ENCODE measurements around the gene BLOC1S1. TPM values are rescaled to one million over a fixed set of nuclear protein-coding genes. Genes with fewer than 3 reads are reported as not detected.

BLOC1S1 gene
- polyA plus RNA-seq, 10 donors: 80.9 to 115 (median 99.5) TPM

Other genes starting within 250 kb of the BLOC1S1 start
- not detected for gene OR6C70, start 245.9 kb upstream of the BLOC1S1 start, polyA plus RNA-seq (ENCODE audit: insufficient read length in 10 of 10)
- not detected for gene OR6C68, start 223.7 kb upstream of the BLOC1S1 start, polyA plus RNA-seq (ENCODE audit: insufficient read length in 10 of 10)
- gene OR6C4, start 166.4 kb upstream of the BLOC1S1 start, polyA plus RNA-seq (ENCODE audit: insufficient read length in 10 of 10): not detected
- gene OR2AP1, start 143.6 kb upstream of the BLOC1S1 start, polyA plus RNA-seq (ENCODE audit: insufficient read length in 10 of 10): not detected
- gene OR10P1, start 79.2 kb upstream of the BLOC1S1 start, polyA plus RNA-seq (ENCODE audit: insufficient read length in 10 of 10): not detected
- gene ITGA7, start 8.1 kb upstream of the BLOC1S1 start, polyA plus RNA-seq (ENCODE audit: insufficient read length in 10 of 10): 100 to 1,000 TPM; 194 to 443 (median 371) TPM
- 10 to 100 TPM in 9 of 10 donors, 1 to 10 TPM in 1; 9.3 to 49.9 (median 19.5) TPM for gene RDH5, start 4.3 kb downstream of the BLOC1S1 start, polyA plus RNA-seq (ENCODE audit: insufficient read length in 10 of 10)
- gene CD63, start 13.0 kb downstream of the BLOC1S1 start, polyA plus RNA-seq (ENCODE audit: insufficient read length in 10 of 10): 100 to 1,000 TPM; 694 to 894 (median 792) TPM
- 10 to 100 TPM; 11.0 to 13.9 (median 12.5) TPM for gene GDF11, start 27.1 kb downstream of the BLOC1S1 start, polyA plus RNA-seq (ENCODE audit: insufficient read length in 10 of 10)
- 10 to 100 TPM; 62.5 to 85.4 (median 74.6) TPM for gene SARNP, start 101.7 kb downstream of the BLOC1S1 start, polyA plus RNA-seq (ENCODE audit: insufficient read length in 10 of 10)
- gene ORMDL2, start 102.0 kb downstream of the BLOC1S1 start, polyA plus RNA-seq (ENCODE audit: insufficient read length in 10 of 10): 10 to 100 TPM; 12.1 to 19.4 (median 16.7) TPM
- gene DNAJC14, start 113.5 kb downstream of the BLOC1S1 start, polyA plus RNA-seq (ENCODE audit: insufficient read length in 10 of 10): 10 to 100 TPM; 20.1 to 26.6 (median 22.8) TPM
- 1 to 10 TPM; 1.9 to 4.9 (median 3.4) TPM for gene MMP19, start 126.9 kb downstream of the BLOC1S1 start, polyA plus RNA-seq (ENCODE audit: insufficient read length in 10 of 10)
- gene PYM1, start 211.8 kb downstream of the BLOC1S1 start, polyA plus RNA-seq (ENCODE audit: insufficient read length in 10 of 10): 10 to 100 TPM; 18.2 to 28.2 (median 21.2) TPM
- gene DGKA, start 215.1 kb downstream of the BLOC1S1 start, polyA plus RNA-seq (ENCODE audit: insufficient read length in 10 of 10): 10 to 100 TPM; 12.8 to 49.9 (median 22.0) TPM
- gene PMEL, start 250.0 kb downstream of the BLOC1S1 start, polyA plus RNA-seq (ENCODE audit: insufficient read length in 10 of 10): 10 to 100 TPM in 2 of 10 donors, 1 to 10 TPM in 5, under 1 TPM in 3; 0.71 to 38.1 (median 1.4) TPM